DMS53 treated with DMSO at 0.1 percent for 48 hours (cell line): Measurements from ENCODE around the gene STPG2.

Source experiments
- DNase-seq: peaks from one replicate; lab custom pipeline; 2025; ENCODE audit not compliant: unreplicated experiment; lab: John Stamatoyannopoulos, UW

STPG2 gene

GRCh38 chr4:97836662-97837061, 306.6 kb downstream of the STPG2 start:
- no peak for DNase-seq

GRCh38 chr4:97828646-97829045, 314.6 kb downstream of the STPG2 start:
- DNase-seq, result no peak

DNA sequence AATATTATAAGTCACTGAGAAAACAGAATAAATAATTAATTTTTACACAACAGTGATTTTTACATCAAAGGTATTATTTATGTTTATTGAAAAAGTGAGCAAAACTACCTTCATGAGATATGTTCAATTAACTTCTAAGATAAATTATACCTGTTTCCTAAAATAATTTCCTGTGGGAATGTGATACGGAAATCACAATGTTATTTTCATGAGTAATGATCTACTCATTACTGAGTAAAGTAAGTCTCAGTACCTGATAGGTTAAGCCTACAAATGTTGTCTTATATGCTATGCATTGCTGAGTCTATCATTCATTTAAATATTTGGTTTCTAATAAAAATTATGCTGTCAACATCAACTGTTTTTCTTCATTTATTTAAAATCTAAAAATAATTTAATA, 324.0 kb downstream of the STPG2 start:
- DNase-seq, result no peak

DNA sequence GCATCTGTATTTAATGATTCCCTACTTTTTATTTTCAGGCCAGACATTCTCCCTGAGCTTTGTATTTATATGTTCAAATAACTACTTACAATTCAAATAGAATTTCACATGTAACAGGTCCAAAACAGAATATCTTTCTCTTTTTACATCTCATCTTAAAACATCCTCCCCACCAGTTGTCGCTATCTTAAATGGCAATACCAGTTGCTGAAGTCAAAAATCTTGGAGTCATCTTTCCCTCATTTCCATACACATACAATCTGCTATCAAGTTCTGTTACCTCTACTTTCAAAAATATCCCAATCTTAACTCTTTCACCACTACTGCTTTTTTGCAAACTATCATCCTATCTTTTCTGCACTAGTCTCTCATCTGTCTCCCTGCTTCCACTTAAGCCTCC, 330.5 kb downstream of the STPG2 start:
- DNase-seq, result no peak

GRCh38 chr4:97786306-97786920, 356.9 kb downstream of the STPG2 start:
- DNase-seq, result no peak

DNA sequence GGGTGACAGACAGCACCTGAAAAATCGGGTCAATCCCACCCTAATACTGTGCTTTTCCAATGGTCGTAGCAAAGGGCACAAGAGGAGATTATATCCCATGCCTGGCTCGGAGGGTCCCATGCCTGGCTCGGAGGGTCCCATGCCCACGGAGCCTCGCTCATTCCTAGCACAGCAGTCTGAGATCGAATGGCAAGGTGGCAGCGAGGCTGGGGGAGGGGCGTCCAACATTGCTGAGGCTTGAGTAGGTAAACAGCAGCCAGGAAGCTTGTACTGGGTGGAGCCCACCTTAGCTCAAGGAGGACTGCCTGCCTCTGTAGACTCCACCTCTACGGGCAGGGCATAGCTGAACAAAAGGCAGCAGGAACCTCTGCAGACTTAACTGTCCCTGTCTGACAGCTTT, 365.1 kb downstream of the STPG2 start:
- no peak for DNase-seq

DNA sequence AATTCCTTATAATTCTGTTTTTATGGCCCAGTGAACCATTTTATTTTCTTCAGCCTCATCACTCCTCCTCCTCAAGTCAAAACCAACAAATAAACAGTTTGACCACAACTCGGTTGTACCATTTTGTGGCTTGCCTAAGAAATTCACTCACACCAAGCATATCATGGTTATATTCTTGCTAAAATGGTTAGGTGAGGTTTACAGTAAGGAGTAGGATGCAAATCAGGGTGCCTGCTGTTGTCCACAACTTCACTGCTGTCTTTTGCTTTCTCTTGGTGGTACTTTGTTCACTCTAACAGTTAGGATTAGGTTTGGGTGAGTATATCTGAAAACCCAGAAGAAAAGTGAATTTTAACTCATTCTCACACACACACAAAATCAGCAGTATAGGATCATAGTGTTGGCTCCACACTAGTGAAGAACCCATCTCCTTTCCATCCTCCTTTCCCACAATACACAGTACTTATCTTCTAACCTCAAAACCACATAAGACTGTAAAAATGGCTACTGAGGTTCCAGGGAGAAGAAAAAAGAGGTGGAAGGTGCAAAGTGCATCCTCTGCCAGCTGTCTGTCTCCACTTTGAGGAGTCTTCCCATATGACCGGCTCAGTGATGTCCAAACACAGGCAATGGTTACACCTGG, 368.8 kb downstream of the STPG2 start:
- no peak for DNase-seq

DNA sequence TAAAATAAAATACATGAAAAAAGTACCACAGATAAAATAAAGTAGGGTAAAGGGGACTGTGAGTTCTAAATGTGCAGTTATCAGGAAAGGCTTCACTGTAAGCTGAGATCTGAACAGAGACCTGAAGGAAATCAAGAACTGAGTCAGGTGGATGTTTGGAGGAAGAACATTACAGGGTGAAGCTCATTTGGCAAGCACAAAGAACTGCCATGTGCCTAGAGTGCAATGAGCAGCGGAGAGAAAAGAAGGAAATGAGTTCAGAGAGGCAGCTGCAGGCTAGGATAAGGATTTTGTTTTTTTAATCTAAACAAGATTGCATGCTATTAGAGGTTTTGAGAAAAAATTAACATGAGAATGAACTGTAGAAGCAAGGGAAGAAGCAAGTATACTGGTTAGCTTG, 373.1 kb downstream of the STPG2 start:
- no peak for DNase-seq

- no peak for DNase-seq
Observed at GRCh38 chr4:97762115-97762512, 381.2 kb downstream of the STPG2 start.

DNA sequence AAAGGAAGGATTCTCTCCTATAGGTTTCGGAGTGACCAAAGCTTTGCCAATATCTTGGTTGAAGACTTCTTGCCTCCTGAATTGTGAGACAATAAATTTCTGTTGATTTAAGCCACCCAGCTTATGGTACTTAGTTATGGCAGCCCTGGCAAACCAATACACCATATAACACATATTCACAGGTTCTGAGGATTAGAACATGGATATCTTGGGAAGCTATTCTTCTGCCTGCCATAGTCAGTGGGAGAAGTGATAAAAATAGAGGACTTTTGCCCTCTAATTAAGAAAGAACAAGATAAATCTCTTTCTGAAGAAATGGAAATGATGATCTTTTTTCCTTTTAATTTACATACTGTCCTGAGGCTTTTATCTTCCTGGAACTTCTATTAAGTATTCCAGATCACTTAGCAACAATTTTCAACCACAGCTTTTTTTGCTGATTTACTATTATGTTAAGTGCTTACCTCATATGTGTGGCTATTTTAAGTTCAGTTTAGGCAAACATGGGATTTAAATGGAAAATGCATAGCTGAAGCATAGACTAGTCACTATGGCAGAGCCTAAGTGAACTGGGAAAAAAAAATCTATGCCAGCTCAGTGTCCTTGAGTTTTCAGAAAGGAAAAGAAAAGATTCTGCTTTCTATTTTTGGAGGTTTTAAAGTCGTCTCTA, 381.7 kb downstream of the STPG2 start:
- DNase-seq, result no peak

DNA sequence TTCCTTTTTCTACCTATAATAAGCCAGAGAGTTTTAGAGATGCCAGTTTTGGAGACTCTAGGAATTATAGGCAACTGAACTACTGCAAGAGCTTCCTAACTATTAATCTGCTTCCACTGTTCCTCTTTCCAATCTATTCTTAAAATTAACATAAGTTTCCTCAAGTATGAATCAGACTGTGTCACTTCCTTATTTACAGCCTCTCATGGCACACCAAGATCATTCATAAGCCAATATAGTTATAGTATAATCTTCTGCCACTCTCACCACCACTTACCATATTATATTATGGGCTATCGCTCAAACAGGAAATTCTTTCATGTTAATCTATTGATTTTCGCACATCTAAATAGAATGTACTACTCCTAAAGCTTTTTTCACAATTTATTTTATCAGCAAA, 383.5 kb downstream of the STPG2 start:
- DNase-seq, result no peak

- DNase-seq, result no peak
Observed at GRCh38 chr4:97752599-97752998, 390.7 kb downstream of the STPG2 start.

GRCh38 chr4:97747945-97748344, 395.3 kb downstream of the STPG2 start:
- no peak for DNase-seq

DNA sequence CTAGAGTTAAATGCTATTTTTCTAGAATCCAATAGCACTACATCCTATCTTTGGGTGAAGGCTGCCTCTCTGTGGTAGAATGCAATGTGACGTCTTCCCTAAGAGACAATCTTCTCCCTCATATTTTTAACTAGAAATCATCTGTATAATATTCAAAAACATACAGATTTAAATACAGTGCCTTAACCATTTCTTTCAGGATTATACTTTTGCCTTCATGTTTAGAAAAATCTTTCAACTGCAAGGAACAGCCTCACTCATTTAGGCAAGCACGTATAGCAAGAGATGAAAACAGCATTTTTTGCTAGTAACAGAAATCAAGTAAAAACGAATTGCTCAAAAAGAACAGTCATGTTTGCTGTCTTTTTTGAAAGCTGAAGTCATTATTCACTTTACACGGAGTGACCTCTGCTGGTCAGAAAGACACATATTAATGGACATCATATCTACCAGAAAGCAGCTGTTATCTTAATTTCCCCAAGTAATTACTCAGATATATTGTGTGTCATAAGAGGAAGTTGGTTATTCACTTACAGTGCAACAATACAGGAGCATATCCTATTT, 422.3 kb downstream of the STPG2 start:
- peak; percentile 73 for DNase-seq

- no peak for DNase-seq
Observed at GRCh38 chr4:97691111-97691605, 452.1 kb downstream of the STPG2 start.

DNA sequence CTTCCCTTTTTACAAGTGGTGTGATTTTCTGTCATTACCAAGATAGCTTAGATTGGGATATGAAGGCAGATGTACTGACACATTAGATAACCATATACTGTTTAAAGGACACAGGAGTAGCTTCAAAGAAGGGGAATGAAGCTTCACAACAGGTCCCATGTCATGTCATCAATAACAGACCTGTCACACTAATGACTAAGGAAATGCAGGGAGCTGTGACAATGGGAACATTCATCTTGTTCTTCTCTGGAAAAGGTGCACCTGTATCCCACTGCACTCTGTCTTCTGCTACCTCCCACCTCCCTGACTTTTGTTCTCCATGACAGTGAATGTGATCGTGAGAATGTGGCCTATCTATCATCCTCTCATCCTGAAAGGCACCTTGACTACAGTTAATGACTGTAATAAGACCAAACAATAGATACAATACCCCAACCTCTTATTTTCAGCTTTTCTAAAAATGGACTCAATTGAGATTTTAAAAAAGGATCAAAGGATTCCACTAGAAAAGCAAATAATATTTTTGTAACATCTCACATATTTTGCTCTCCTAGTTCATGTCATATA, 472.5 kb downstream of the STPG2 start:
- no peak for DNase-seq

DNA sequence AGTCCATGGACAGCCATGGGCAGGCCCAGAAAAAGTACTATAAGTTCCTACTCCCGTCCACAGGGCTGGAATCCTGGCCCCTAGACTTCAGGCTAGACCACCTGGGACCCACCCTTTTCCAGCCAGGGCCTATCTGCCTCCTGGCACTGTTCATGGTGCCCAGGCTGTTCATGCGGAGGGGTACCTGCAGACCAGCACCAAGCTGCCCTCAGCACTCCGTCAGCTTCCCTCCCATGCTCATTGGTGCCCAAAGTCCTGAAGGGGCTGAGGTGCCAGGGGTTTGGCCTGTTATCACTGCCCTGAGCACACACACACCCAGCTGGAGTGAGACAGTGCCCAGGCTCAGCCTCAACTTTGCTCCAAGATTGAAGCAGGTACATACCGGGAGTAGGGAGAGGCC, 477.7 kb downstream of the STPG2 start:
- DNase-seq, result no peak

GRCh38 chr4:97664741-97665140, 478.5 kb downstream of the STPG2 start:
- DNase-seq, result no peak

DNA sequence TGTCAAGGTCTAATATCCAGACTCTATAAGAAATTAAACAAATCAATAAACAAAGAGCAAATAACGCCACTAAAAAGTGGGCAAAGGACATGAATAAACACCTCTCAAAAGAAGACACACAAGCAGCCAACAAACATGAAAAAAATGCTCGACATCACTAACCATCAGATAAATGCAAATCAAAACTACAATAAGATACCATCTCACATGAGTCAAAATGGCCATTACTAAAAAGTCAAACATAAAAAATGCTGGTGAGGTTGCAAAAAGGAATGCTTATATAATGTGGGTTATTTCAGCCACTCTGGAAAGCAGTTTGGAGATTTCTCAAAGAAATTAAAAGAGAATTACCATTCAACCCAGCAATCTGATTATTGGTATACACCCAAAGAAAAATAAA, 481.1 kb downstream of the STPG2 start:
- no peak for DNase-seq

- no peak for DNase-seq
Observed at GRCh38 chr4:97656044-97656720, 487.1 kb downstream of the STPG2 start.

- no peak for DNase-seq
Observed at GRCh38 chr4:97653701-97654100, 489.6 kb downstream of the STPG2 start.
